Activated CD4-positive, CD25-positive, alpha-beta regulatory T cell treated with anti-CD3 and anti-CD28 coated beads, Interleukin-2, amount 50 U/mL, for 24 hours (primary cell): Measurements from ENCODE around the gene CRYBA2.
A peak's percentile ranks its signal among the peaks of the same experiment; 100 is the strongest.

Experiments used
- ATAC-seq, 2 donors: fragments of 150-1000 bp; cut with Tn5 transposase; one replicate each; pipeline ENCODE4 v1.10.0; 2021; ENCODE audit warnings: mild to moderate bottlenecking in 1 of 2, moderate library complexity in 1 of 2

CRYBA2 gene

GRCh38 chr2:218999021-218999880 lies 6.0 kb upstream of the CRYBA2 start:
- ATAC-seq, result no peak

GRCh38 chr2:218998414-218999002 lies 5.3 kb upstream of the CRYBA2 start:
- no peak for ATAC-seq

- ATAC-seq, result no peak
Measured at GRCh38 chr2:218997731-218998130, 4.5 kb upstream of the CRYBA2 start.

GRCh38 chr2:218996937-218997336 lies 3.7 kb upstream of the CRYBA2 start:
- no peak for ATAC-seq

GRCh38 chr2:218995972-218996711 lies 2.9 kb upstream of the CRYBA2 start:
- peak; percentile 69 to 72 for ATAC-seq

- ATAC-seq, result no peak
Measured at GRCh38 chr2:218995561-218995960, 2.3 kb upstream of the CRYBA2 start.

- no peak for ATAC-seq
Measured at GRCh38 chr2:218992703-218993344, 398 bp downstream of the CRYBA2 start.

- ATAC-seq, result no peak
Measured at GRCh38 chr2:218992196-218992595, 1.0 kb downstream of the CRYBA2 start.

GRCh38 chr2:218991674-218992168 lies 1.5 kb downstream of the CRYBA2 start:
- no peak for ATAC-seq

- ATAC-seq, result no peak
Measured at GRCh38 chr2:218990612-218991011, 2.6 kb downstream of the CRYBA2 start.

- ATAC-seq, result no peak
Measured at GRCh38 chr2:218990052-218990451, 3.2 kb downstream of the CRYBA2 start.

GRCh38 chr2:218988650-218989049 lies 4.6 kb downstream of the CRYBA2 start:
- ATAC-seq, result no peak

GRCh38 chr2:218988164-218988563 lies 5.1 kb downstream of the CRYBA2 start:
- ATAC-seq, result no peak

- no peak for ATAC-seq
Measured at GRCh38 chr2:218986148-218986761, 7.0 kb downstream of the CRYBA2 start.

- no peak for ATAC-seq
Measured at GRCh38 chr2:218985325-218986091, 7.7 kb downstream of the CRYBA2 start.

GRCh38 chr2:218985021-218985324 lies 8.2 kb downstream of the CRYBA2 start, which contains the start of gene FEV:
FEV (minus strand) TSS chr2:218985184; CDS start chr2:218985075, 109 bp downstream.
- ATAC-seq, result no peak

GRCh38 chr2:218984239-218985020 lies 8.8 kb downstream of the CRYBA2 start:
- no peak for ATAC-seq

GRCh38 chr2:218983934-218984238 lies 9.3 kb downstream of the CRYBA2 start:
- no peak for ATAC-seq

GRCh38 chr2:218983263-218983933 lies 9.8 kb downstream of the CRYBA2 start:
- no peak for ATAC-seq

GRCh38 chr2:218982586-218983262 lies 10.5 kb downstream of the CRYBA2 start:
- no peak for ATAC-seq
